Right lobe of liver (tissue), 6 donors: ENCODE results near the gene ARFGAP1. TPM values are rescaled to one million over a fixed set of nuclear protein-coding genes. Genes with fewer than 3 reads are reported as not detected.

Experiments
- ATAC-seq, 4 donors: fragments of 200-7000 bp; cut with Tn5 transposase; one replicate each; pipeline ENCODE4 v1.9.1; 2020; ENCODE audit warnings: mild to moderate bottlenecking in 4 of 4, moderate library complexity in 4 of 4
- DNase-seq, 3 donors: peaks; one replicate each; pipeline ENCODE4 v3.0.0-alpha.2; 2020
- H3K27ac ChIP-seq, 3 donors: fragments of 200-600 bp; one replicate each; pipeline ENCODE4 v1.8.0; 2022
- H3K27me3 ChIP-seq, 2 donors: fragments of 200-600 bp; one replicate each; pipeline ENCODE4 v1.8.0; 2022
- H3K36me3 ChIP-seq, 4 donors: fragments of 200-600 bp; sonication (generic) in 1 of 4; one replicate each; pipeline versions ENCODE4 v1.5.1 to v1.8.0; 2017 to 2022; ENCODE audit warnings: control low read depth in 1 of 4
- H3K4me1 ChIP-seq, 4 donors: fragments of 200-600 bp; sonication (generic) in 1 of 4; one replicate each; pipeline versions ENCODE4 v1.5.1 to v1.8.0; 2017 to 2022; ENCODE audit warnings: control low read depth in 1 of 4
- H3K4me3 ChIP-seq, 3 donors: fragments of 200-600 bp; one replicate each; pipeline ENCODE4 v1.8.0; 2022
- H3K9me3 ChIP-seq, 4 donors: fragments of 200-600 bp; sonication (generic) in 1 of 4; one replicate each; pipeline versions ENCODE4 v1.5.1 to v1.8.0; 2017 to 2022; ENCODE audit warnings: control low read depth in 1 of 4
- POLR2A ChIP-seq: fragments of 450-650 bp; IDR thresholded peaks from one replicate; pipeline ENCODE4 v1.6.1; 2017; ENCODE audit warnings: antibody characterized with exemption, mild to moderate bottlenecking
- WGBS: methylation state at CpG from one replicate; pipeline ENCODE4 v1.1.6; 2018; ENCODE audit warnings: low coverage, low lambda C conversion rate; ENCODE audit not compliant: insufficient coverage; ENCODE audit errors: missing lambda C conversion rate; 5-methylcytosine and 5-hydroxymethylcytosine counted together
- intact Hi-C, 2 donors: fragments of 100-400 bp; cut with DNase I; formaldehyde crosslinking; loops; one replicate each; pipeline versions ENCODE4 v1.11.2 to v1.14.1; 2022
- total RNA-seq, 6 experiments: library from RNA; depleted of rRNA in 2 of 6; stranded (reverse); fragments of >200 nt in 2 of 6; fragmentation: NEBNext Ultra II Directional in 3 of 6; extraction: Animal tissue kit (Norgen Biotek cat#: 25700) in 3 of 6; gene quantifications; one replicate each; pipeline versions ENCODE4 v1.1.0 to v1.2.4, GENCODE V29; 2016 to 2023
- TF ChIP-seq, protein P1 (sequence below), 4 donors: fragments of 200-600 bp in 3 of 4; fragments of 450-650 bp in 1 of 4; IDR thresholded peaks; one replicate each; pipeline versions ENCODE4 v1.5.1 to v1.8.0; 2016 to 2022; ENCODE audit warnings: antibody characterized with exemption in 4 of 4, mild to moderate bottlenecking in 2 of 4
- donor health status: DM: no; HTN: yes; CAD: no.
- donor health status: DM: no; HTN: no; CAD: no.
- donor health status: DM: no; HTN: no; CAD: no.
- donor health status: DM: no; HTN: yes; CAD: no.
- donor health status: DM: no; HTN: yes; CAD: no.

ARFGAP1 gene
- total RNA-seq, 6 experiments from 2014 or later: 17.4 to 42.8 (median 29.5) TPM

DNA sequence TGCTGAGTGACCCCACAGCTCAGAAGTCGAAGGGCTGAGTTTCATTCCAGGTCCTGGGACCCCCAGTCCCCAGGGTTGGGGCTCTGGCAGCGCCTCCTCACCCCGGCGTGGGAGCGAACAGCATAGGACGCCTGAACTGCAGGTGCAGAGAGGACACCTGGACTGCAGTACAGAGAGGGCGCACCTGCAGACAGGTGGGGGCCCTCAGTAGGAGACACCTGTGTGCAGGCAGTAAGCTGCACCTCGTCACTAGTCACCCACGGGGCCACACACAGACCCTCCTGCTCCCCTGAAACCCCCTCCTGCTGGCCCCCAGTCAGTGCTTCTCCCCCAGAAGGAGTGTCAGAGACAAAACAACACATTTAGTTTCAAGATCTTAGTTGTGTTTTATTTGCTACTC, 9.8 kb upstream of the ARFGAP1 start:
- H3K27me3 ChIP-seq: no peaks in the 10 kb centered on the region
- intact Hi-C loops: no loop called here
- H3K4me3 ChIP-seq: no peak overlapping the region
- H3K36me3 ChIP-seq: no peaks in the 10 kb centered on the region
- WGBS: 63% methylated on average over 3 of the region's 9 CpGs
- H3K27ac ChIP-seq: no peak overlapping the region
- no peaks in the 10 kb centered on the region for H3K4me1 ChIP-seq
- no peak for DNase-seq
- TF ChIP-seq, protein P1, sequence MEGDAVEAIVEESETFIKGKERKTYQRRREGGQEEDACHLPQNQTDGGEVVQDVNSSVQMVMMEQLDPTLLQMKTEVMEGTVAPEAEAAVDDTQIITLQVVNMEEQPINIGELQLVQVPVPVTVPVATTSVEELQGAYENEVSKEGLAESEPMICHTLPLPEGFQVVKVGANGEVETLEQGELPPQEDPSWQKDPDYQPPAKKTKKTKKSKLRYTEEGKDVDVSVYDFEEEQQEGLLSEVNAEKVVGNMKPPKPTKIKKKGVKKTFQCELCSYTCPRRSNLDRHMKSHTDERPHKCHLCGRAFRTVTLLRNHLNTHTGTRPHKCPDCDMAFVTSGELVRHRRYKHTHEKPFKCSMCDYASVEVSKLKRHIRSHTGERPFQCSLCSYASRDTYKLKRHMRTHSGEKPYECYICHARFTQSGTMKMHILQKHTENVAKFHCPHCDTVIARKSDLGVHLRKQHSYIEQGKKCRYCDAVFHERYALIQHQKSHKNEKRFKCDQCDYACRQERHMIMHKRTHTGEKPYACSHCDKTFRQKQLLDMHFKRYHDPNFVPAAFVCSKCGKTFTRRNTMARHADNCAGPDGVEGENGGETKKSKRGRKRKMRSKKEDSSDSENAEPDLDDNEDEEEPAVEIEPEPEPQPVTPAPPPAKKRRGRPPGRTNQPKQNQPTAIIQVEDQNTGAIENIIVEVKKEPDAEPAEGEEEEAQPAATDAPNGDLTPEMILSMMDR (IDR thresholded peaks at IDR 0.05): no peak
- no peak for TF ChIP-seq POLR2A
- H3K9me3 ChIP-seq: no peaks in the 10 kb centered on the region
- ATAC-seq: no peak

DNA sequence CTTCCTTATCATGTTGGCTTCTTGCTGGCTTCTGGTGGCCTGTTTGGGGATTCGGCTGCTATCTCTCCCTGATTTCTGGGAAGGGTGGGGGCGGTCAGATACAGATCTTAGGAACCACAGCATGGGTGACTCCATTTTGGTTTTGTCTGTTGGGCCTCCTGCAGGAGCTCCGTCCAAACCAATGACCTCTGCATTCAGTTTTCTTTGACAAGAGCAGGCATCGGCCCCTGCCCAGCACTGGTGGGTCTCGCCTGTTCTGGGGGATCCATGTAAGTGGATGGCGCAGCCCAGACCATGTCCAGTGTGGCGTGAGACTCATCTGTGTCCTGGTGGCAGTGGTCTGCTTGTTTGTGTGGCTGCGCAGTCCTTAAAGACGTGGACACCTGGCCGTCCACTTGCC, 8.6 kb upstream of the ARFGAP1 start:
- no peak for TF ChIP-seq POLR2A
- TF ChIP-seq, protein P1 (IDR thresholded peaks at IDR 0.05): no peak
- Histone ChIP-seq H3K4me3 (no peak overlapping the region), H3K27me3 (no peaks in the 10 kb centered on the region), H3K27ac (no peak overlapping the region), H3K4me1 (no peaks in the 10 kb centered on the region), H3K9me3 (no peaks in the 10 kb centered on the region), H3K36me3 (no peaks in the 10 kb centered on the region)
- no peak for DNase-seq
- 42% methylated on average over 2 of the region's 10 CpGs for WGBS
- intact Hi-C loops: no loop called here
- no peak for ATAC-seq

DNA sequence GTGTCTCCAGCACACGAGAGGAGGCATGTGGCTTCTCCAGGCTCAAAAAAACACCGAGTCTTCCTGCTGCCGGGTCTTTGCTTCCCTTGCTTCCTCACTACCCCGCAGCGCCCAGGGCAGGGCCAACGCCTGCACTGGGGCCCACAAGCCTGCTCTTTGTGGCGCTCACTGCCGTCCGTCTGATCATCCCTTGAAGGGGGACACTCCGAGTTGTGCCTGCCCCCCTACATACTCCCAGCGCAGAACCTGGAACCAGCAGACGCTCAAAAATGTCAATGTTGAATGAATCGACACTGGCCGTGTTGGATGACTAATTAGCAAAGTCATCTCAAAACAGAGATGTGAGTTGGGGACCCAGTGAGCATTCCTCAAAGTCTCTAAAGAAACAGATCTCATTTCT, 8.1 kb upstream of the ARFGAP1 start:
- DNase-seq (no peak), ATAC-seq (no peak)
- H3K9me3 ChIP-seq: no peaks in the 10 kb centered on the region
- no peak overlapping the region for H3K27ac ChIP-seq
- H3K27me3 ChIP-seq: no peaks in the 10 kb centered on the region
- no peaks in the 10 kb centered on the region for H3K36me3 ChIP-seq
- no peak overlapping the region for H3K4me3 ChIP-seq
- intact Hi-C loops: no loop called here
- TF ChIP-seq, protein P1 (IDR thresholded peaks at IDR 0.05): no peak
- no peak for TF ChIP-seq POLR2A
- WGBS: 41% methylated on average over 7 of the region's 14 CpGs
- no peaks in the 10 kb centered on the region for H3K4me1 ChIP-seq

DNA sequence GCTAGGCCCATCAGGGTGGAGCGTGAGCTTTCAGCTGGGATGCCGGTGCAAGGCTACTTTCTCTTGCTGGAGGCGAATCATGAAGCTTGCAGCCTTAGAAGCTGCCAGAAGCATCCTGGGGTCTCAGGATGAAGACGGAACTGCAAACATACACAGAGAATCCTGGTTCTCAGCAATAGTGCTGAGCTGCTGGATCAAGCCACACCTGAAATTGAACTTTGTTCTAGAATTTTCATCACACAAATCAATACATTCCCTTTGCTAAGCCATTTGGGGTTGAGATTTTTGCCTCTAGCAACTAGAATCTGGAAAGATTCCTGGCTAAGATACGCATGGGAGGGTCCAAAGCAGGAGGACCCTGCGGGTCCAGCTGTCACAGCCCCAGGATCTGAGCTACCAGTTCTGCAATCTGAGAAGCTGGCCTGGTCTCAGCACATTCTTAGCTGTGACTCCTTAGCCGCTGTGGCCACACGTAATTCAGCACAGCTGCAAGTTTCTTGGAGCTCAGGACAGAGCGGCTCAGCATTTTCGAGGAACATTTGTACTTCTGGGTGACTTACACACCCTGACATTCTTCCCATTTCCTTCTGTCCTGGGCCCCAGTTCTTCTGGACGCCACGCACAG, 6.6 kb upstream of the ARFGAP1 start:
- ATAC-seq: no peak
- 70% methylated on average over 7 of the region's 12 CpGs for WGBS
- H3K27ac ChIP-seq: no peak overlapping the region
- DNase-seq: no peak
- TF ChIP-seq, protein P1 (IDR thresholded peaks at IDR 0.05): no peak
- no peak for TF ChIP-seq POLR2A
- no peaks in the 10 kb centered on the region for H3K27me3 ChIP-seq
- no peaks in the 10 kb centered on the region for H3K9me3 ChIP-seq
- H3K4me1 ChIP-seq: no peaks in the 10 kb centered on the region
- no peaks in the 10 kb centered on the region for H3K36me3 ChIP-seq
- no peak overlapping the region for H3K4me3 ChIP-seq
- intact Hi-C loops: no loop called here

DNA sequence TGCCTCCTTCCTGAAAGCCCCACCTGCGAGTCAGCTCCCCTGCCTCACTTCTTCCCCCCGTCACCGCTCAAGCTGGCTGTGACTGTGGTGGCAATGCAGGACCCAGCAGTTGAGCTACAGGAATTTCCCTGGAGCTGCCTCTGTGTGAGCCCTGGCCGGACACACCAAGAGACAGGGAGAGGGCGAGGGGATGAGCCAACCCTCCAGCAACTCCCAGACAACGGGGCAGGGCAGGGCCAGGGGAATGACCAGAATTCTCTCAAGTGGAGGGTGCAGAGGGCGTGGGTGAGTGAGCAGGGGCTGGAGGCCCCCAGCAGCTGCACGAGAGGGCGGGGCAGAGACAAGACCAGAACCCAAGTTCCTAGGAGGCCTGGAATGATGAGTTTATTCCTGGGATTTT, 4.9 kb upstream of the ARFGAP1 start:
- Histone ChIP-seq H3K4me3 (no peak overlapping the region), H3K27ac (no peak overlapping the region), H3K36me3 (no peaks in the 10 kb centered on the region), H3K27me3 (no peaks in the 10 kb centered on the region), H3K4me1 (no peaks in the 10 kb centered on the region), H3K9me3 (no peaks in the 10 kb centered on the region)
- DNase-seq (no peak), ATAC-seq (no peak)
- TF ChIP-seq, protein P1 (IDR thresholded peaks at IDR 0.05): no peak
- no peak for TF ChIP-seq POLR2A
- intact Hi-C loops: no loop called here
- WGBS: 68% methylated on average over 6 of the region's 9 CpGs
